ENCODE measurements around the gene NINJ1. TPM values are rescaled to one million over a fixed set of nuclear protein-coding genes. Genes with fewer than 3 reads are reported as not detected.

NINJ1 gene
- total and polyA plus RNA-seq, 2 of the 8 experiments (the other 6 are each of a cell fraction or from before 2014, with no cell fraction given): 28.2 to 65.6 TPM

GRCh38 chr9:93096811-93097382 is 37.2 kb downstream of the NINJ1 start:
- Histone ChIP-seq H3K4me3 (ENCODE audit: extremely low read depth in 1 of 4, insufficient read depth in 2 of 4, low read depth in 3 of 4, low read length in 4 of 4) (peak overlapping the region; percentile 68 to 98 (median 82)), H3K27me3 (replicated peaks in 1 of 4; ENCODE audit: control insufficient read depth in 3 of 4, extremely low read depth in 1 of 4, insufficient read depth in 3 of 4, low read length in 3 of 4) (no peaks in the 10 kb centered on the region; a peak in 1 of 7 replicates), H3K79me2 (ENCODE audit: control insufficient read depth in 1 of 2, insufficient read depth in 2 of 2, low read length in 2 of 2) (peaks cover 0 to 7% of the 10 kb centered on the region in 2 experiments; a peak in 1 of 4 replicates), H3K36me3 (ENCODE audit: control insufficient read depth in 2 of 4, insufficient read depth in 4 of 4, low read length in 3 of 4) (no peaks in the 10 kb centered on the region), H2AFZ (ENCODE audit: low read length) (peak overlapping the region; percentile 80), H4K91ac (replicated peaks; ENCODE audit: insufficient read length, low read length) (no peak overlapping the region), H4K8ac (ENCODE audit: extremely low read depth, insufficient read depth, low read length) (0 out of 2 replicates have a peak overlapping the region, but pooled peaks have one; percentile 15), H3K18ac (ENCODE audit: extremely low read depth, low read length) (no peak overlapping the region; the same call in 1 of the 2 replicates), H3K14ac (ENCODE audit: insufficient read length) (no peak overlapping the region), H3K4me2 (ENCODE audit: insufficient read depth in 1 of 2, low read depth in 2 of 2, low read length in 2 of 2) (peak overlapping the region; percentile 85 to 98), H3K23ac (ENCODE audit: insufficient read length) (no peak overlapping the region), H2AK5ac (ENCODE audit: low read depth, low read length) (0 out of 2 replicates have a peak overlapping the region, but pooled peaks have one; percentile 2), H3K4me1 (replicated peaks in 1 of 4; ENCODE audit: control insufficient read depth in 3 of 4, insufficient read depth in 4 of 4, low read length in 3 of 4) (peaks cover 0 to 13% (median 7%) of the 10 kb centered on the region in 4 experiments; a peak in 4 of 7 replicates), H3K23me2 (ENCODE audit: low read depth, low read length) (peaks cover 12% of the 10 kb centered on the region), H3K4ac (replicated peaks; ENCODE audit: insufficient read length, low read depth, low read length) (no peak overlapping the region), H3K9ac (replicated peaks in 1 of 4; ENCODE audit: extremely low read depth in 1 of 4, low read depth in 3 of 4, low read length in 3 of 4) (peak overlapping the region in 2 of 4 experiments; percentile 28 to 39; a peak in 3 of 7 replicates), H4K5ac (ENCODE audit: insufficient read length, low read depth, low read length) (no peak overlapping the region), H2BK15ac (ENCODE audit: low read length) (no peak overlapping the region), H3K9me3 (ENCODE audit: insufficient read depth in 2 of 2, low read depth in 1 of 2, low read length in 1 of 2) (no peaks in the 10 kb centered on the region), H2BK5ac (ENCODE audit: low read depth, low read length) (peak overlapping the region; percentile 35; the same call in 1 of the 2 replicates), H3K79me1 (ENCODE audit: low read depth, low read length) (no peaks in the 10 kb centered on the region), H4K20me1 (replicated peaks in 1 of 2; ENCODE audit: control insufficient read depth in 1 of 2, insufficient read depth in 2 of 2, low read length in 2 of 2) (peaks cover 0 to 4% of the 10 kb centered on the region in 2 experiments), H2BK120ac (replicated peaks; ENCODE audit: low read depth, low read length) (no peak overlapping the region), H2BK12ac (ENCODE audit: low read depth, low read length) (no peak overlapping the region), H3K56ac (replicated peaks; ENCODE audit: insufficient read length, low read depth, low read length) (no peak overlapping the region), H2BK20ac (ENCODE audit: low read length) (no peak overlapping the region), H3K27ac (ENCODE audit: low read depth, low read length) (no peak overlapping the region)
- no peak for DNase-seq (ENCODE audit: low read depth in 1 of 2, low spot score in 2 of 2)
- CTCF ChIA-PET (ENCODE audit: partially characterized antibody): interaction anchor here (1.2 to 1.9 kb wide), 5 partner anchors 13 to 94 kb away, joined by 3 to 7 read pairs (median 4); no protein-coding TSS in a partner anchor
- FAIRE-seq: no peak
- WGBS, 2 experiments (ENCODE audit: extremely low coverage in 1 of 2, insufficient coverage in 1 of 2, insufficient read length in 1 of 2, insufficient replicate concordance in 2 of 2, low coverage in 1 of 2, low lambda C conversion rate in 2 of 2, missing lambda C conversion rate in 1 of 2): 48% methylated on average over 16 of the region's 16 CpGs; no CpG with 5 or more reads in 1 of the 2 experiments
- POLR2A ChIA-PET (ENCODE audit: partially characterized antibody): interaction anchor here (0.6 to 1.5 kb wide), 2 partner anchors 9 to 37 kb away, joined by 3 to 4 read pairs; partner anchors contain the start of gene NINJ1
- TF ChIP-seq E2F6 (IDR thresholded peaks at IDR 0.05) (no peak), SUZ12 (IDR thresholded peaks at IDR 0.05; ENCODE audit: low read length) (no peak), EZH2 (IDR thresholded peaks at IDR 0.05; ENCODE audit: low read depth, low read length, severe bottlenecking) (no peak), ATF2 (IDR thresholded peaks at IDR 0.05; ENCODE audit: low read length) (no peak), EP300 (IDR thresholded peaks at IDR 0.05; ENCODE audit: borderline replicate concordance in 1 of 2, low read depth in 2 of 2, low read length in 2 of 2) (no peak), TAF1 (IDR thresholded peaks at IDR 0.05; ENCODE audit: low read depth, low read length) (no peak), CHD2 (IDR thresholded peaks at IDR 0.05; ENCODE audit: low read length) (no peak), YY1 (IDR thresholded peaks at IDR 0.05; ENCODE audit: low read depth, low read length) (no peak), GABPA (IDR thresholded peaks at IDR 0.05; ENCODE audit: borderline replicate concordance, insufficient read depth, low read length) (no peak), POLR2A (IDR thresholded peaks at IDR 0.05; ENCODE audit: control extremely low read depth in 1 of 2, low read depth in 2 of 2, low read length in 2 of 2) (no peak)

All from H1 (cell line).